ENCODE results near the gene MSANTD2.

DNA sequence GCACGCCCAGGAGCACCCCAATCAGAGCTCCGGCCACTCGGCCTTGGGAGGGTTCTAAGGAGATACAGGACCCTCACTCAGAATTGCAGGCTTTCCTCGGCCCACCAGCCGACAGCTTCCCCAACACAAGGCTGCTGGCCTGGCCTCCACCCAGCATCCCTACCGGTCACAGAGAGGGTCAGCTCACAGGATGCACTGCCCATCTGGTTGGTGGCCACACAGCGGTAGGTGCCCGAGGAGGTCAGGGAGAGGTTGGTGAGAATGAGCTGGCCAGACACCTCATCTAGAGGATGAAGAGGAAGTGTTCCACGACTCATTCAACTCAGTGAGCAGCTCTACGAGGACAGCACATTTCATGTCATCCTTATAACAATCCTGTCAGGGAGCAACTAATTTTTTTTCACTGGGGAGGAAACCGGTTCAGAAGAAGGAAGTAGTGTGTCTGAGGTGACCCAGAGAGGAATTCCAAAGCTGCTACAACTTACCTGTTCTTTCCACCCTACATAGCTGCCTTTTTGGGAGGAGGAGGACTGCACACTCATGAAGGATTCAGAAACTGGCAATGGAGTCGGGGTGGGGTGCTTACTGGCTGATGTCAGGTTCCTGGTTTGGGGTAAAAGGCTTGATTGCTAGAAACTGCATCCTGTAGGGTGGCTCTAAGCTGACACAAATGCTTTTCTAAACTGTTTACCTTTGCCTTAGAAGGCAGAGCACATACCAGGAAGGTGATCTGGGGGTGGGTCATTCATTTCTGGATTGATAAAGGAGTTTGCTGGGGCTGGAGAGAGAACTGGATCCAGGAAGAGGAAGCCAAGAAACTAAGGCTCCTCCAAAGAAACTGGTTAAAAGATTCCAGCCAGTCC is 51.5 kb downstream of the MSANTD2 start:
- TF ChIP-seq GATA2 (IDR thresholded peaks at IDR 0.05; ENCODE audit: low read depth, low read length) (no peak), GATA3 (IDR thresholded peaks at IDR 0.05; ENCODE audit: low read depth, low read length) (no peak)

All from SH-SY5Y (cell line).